KG1 (cell line): ENCODE results near the gene SHISA3.

Source experiments
- DNase-seq: peaks from one replicate; lab custom pipeline; 2025; lab: John Stamatoyannopoulos, UW

The SHISA3 gene

DNA sequence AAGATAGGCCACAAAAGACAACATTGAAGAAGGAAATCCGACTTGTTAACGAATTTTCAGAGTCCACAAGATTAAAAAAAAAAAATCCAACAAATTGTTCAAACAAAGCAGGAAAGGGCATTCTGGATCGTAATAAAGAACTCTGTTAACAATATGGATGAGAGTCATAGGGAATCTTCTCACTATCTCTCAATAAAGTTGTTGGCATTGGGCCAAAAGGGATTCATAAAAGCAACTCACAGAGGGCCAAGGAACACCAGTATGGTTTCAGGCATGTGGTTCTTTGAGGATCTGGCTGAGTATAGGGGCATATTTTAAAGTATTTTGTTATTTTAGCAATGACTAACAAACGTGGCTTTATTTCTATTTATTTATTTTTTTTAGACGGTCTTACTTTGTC, 49.5 kb downstream of the SHISA3 start:
- DNase-seq = no peak
